WI38 (cell line): ENCODE measurements around the gene MDM2.
"Not testable (repeated sequence)": the region's sequence is repeated elsewhere in the genome, so short reads cannot be mapped to it uniquely, and the experiment has no call there.

ENCODE experiments used
- H3K4me3 ChIP-seq: 2 replicates; pipeline ENCODE4 v1.5.1; 2011; ENCODE audit warnings: low read depth, mild to moderate bottlenecking, control low read depth, low read length
- CTCF ChIP-seq: IDR thresholded peaks from 2 replicates; pipeline ENCODE4 v1.5.1; 2012; ENCODE audit warnings: low read depth, mild to moderate bottlenecking, control low read depth, low read length

MDM2 gene

GRCh38 chr12:68815928-68816800 is 8.2 kb downstream of the MDM2 start:
- TF ChIP-seq CTCF, result no peak
- H3K4me3 ChIP-seq, result no peak overlapping the region

- H3K4me3 ChIP-seq, result not testable (repeated sequence)
Measured at GRCh38 chr12:68819481-68819880, 11.5 kb downstream of the MDM2 start.

GRCh38 chr12:68821357-68822188 is 13.6 kb downstream of the MDM2 start:
- no peak overlapping the region for H3K4me3 ChIP-seq
- TF ChIP-seq CTCF, result no peak

GRCh38 chr12:68823696-68824095 is 15.7 kb downstream of the MDM2 start:
- H3K4me3 ChIP-seq, result no peak overlapping the region
- no peak for TF ChIP-seq CTCF

- TF ChIP-seq CTCF, result no peak
- H3K4me3 ChIP-seq, result no peak overlapping the region
Measured at GRCh38 chr12:68824131-68824530, 16.2 kb downstream of the MDM2 start.

- no peak for TF ChIP-seq CTCF
- no peak overlapping the region for H3K4me3 ChIP-seq
Measured at GRCh38 chr12:68824597-68825250, 16.7 kb downstream of the MDM2 start.

- TF ChIP-seq CTCF, result no peak
- no peak overlapping the region for H3K4me3 ChIP-seq
Measured at GRCh38 chr12:68825569-68826217, 17.7 kb downstream of the MDM2 start.
